ACHN (cell line): ENCODE data around the gene LPCAT2.
"Not testable (repeated sequence)": the region's sequence is repeated elsewhere in the genome, so short reads cannot be mapped to it uniquely, and the experiment has no call there.

ENCODE experiments used
- DNase-seq: peaks from one replicate; pipeline ENCODE4 v3.0.0-alpha.2; 2015
- in situ Hi-C: cut with HindIII; loops from 2 replicates; pipeline ENCODE4 v1.10.0; 2017; ENCODE audit warnings: low sequenced_read_pairs, low pct_ligation_motif_present, low pct_unique_long_range_greater_than_20kb

Gene LPCAT2

GRCh38 chr16:55571191-55571897 lies 62.5 kb downstream of the LPCAT2 start:
- DNase-seq, result no peak
- in situ Hi-C loops, result no loop called here

- DNase-seq, result no peak
- in situ Hi-C loops, result no loop called here
Observed at GRCh38 chr16:55572439-55572838, 63.6 kb downstream of the LPCAT2 start.

GRCh38 chr16:55574811-55575210 lies 65.9 kb downstream of the LPCAT2 start:
- in situ Hi-C loops, result no loop called here
- no peak for DNase-seq

- in situ Hi-C loops, result no loop called here
- no peak for DNase-seq
Observed at GRCh38 chr16:55575496-55575895, 66.6 kb downstream of the LPCAT2 start.

- in situ Hi-C loops, result no loop called here
Observed at GRCh38 chr16:55576384-55576783, 67.5 kb downstream of the LPCAT2 start.

GRCh38 chr16:55577887-55578286 lies 69.0 kb downstream of the LPCAT2 start:
- no peak for DNase-seq
- in situ Hi-C loops, result no loop called here

More at GRCh38 chr16:55576384-55576783, 67.5 kb downstream of the LPCAT2 start:
- DNase-seq, result no peak

- in situ Hi-C loops, result no loop called here
- no peak for DNase-seq
Observed at GRCh38 chr16:55585631-55586030, 76.8 kb downstream of the LPCAT2 start.

GRCh38 chr16:55588799-55589198 lies 79.9 kb downstream of the LPCAT2 start:
- in situ Hi-C loops, result no loop called here
- no peak for DNase-seq

GRCh38 chr16:55592306-55592705 lies 83.4 kb downstream of the LPCAT2 start:
- DNase-seq, result no peak
- in situ Hi-C loops, result no loop called here

- DNase-seq, result no peak
- in situ Hi-C loops, result no loop called here
Observed at GRCh38 chr16:55597928-55598327, 89.1 kb downstream of the LPCAT2 start.

- no peak for DNase-seq
- in situ Hi-C loops, result no loop called here
Observed at GRCh38 chr16:55605754-55606336, 97.0 kb downstream of the LPCAT2 start.

- no peak for DNase-seq
- in situ Hi-C loops, result no loop called here
Observed at GRCh38 chr16:55613613-55614335, 104.9 kb downstream of the LPCAT2 start.

GRCh38 chr16:55615071-55615470 lies 106.2 kb downstream of the LPCAT2 start:
- DNase-seq, result no peak
- in situ Hi-C loops, result no loop called here

GRCh38 chr16:55615670-55616069 lies 106.8 kb downstream of the LPCAT2 start:
- DNase-seq, in situ Hi-C loops: not testable (repeated sequence)

GRCh38 chr16:55621771-55622170 lies 112.9 kb downstream of the LPCAT2 start:
- in situ Hi-C loops, result no loop called here
- no peak for DNase-seq

GRCh38 chr16:55622272-55622671 lies 113.4 kb downstream of the LPCAT2 start:
- no peak for DNase-seq
- in situ Hi-C loops, result no loop called here

- in situ Hi-C loops, result no loop called here
- DNase-seq, result no peak
Observed at GRCh38 chr16:55622930-55623561, 114.2 kb downstream of the LPCAT2 start.

GRCh38 chr16:55623640-55624039 lies 114.8 kb downstream of the LPCAT2 start:
- no peak for DNase-seq

GRCh38 chr16:55624696-55625095 lies 115.8 kb downstream of the LPCAT2 start:
- in situ Hi-C loops, result no loop called here
- DNase-seq, result no peak

More at GRCh38 chr16:55623640-55624039, 114.8 kb downstream of the LPCAT2 start:
- in situ Hi-C loops, result no loop called here
